Esophagus muscularis mucosa (tissue), 4 donors: Measurements from ENCODE around the gene NMRAL1. TPM values are rescaled to one million over a fixed set of nuclear protein-coding genes. Genes with fewer than 3 reads are reported as not detected.

Experiments used
- DNase-seq: peaks from one replicate; pipeline ENCODE4 v3.0.0-alpha.2; 2017; ENCODE audit errors: extremely low spot score
- H3K27ac ChIP-seq, 4 donors: fragments of 200-600 bp; sonication (generic); replicated peaks in 1 of 4; 1 replicate in 3 of 4; 2 replicates in 1 of 4; pipeline ENCODE4 v1.5.1; 2016 to 2019; ENCODE audit warnings: mild to moderate bottlenecking in 1 of 4
- H3K27me3 ChIP-seq, 4 donors: fragments of 200-600 bp; sonication (generic); one replicate each; pipeline versions ENCODE4 v1.5.1 to v1.6.0; 2016 to 2019
- H3K36me3 ChIP-seq, 4 donors: fragments of 200-600 bp; sonication (generic); one replicate each; pipeline ENCODE4 v1.5.1; 2016 to 2019
- H3K4me1 ChIP-seq, 4 donors: fragments of 200-600 bp; sonication (generic); one replicate each; pipeline ENCODE4 v1.5.1; 2016 to 2019
- H3K4me3 ChIP-seq, 4 donors: fragments of 200-600 bp; sonication (generic); 1 replicate in 2 of 4; 2 replicates in 2 of 4; pipeline ENCODE4 v1.5.1; 2016 to 2019; ENCODE audit warnings: mild to moderate bottlenecking in 4 of 4, moderate library complexity in 1 of 4
- H3K9me3 ChIP-seq, 4 donors: fragments of 200-600 bp; sonication (generic); 1 replicate in 3 of 4; 2 replicates in 1 of 4; pipeline ENCODE4 v1.5.1; 2016 to 2019
- CTCF ChIP-seq, 3 experiments: fragments of 200-600 bp in 2 of 3; fragments of 450-650 bp in 1 of 3; sonication (generic) in 2 of 3; IDR thresholded peaks; one replicate each; pipeline ENCODE4 v1.5.1; 2017 to 2019; ENCODE audit warnings: antibody characterized with exemption in 3 of 3, mild to moderate bottlenecking in 2 of 3, moderate library complexity in 1 of 3
- EP300 ChIP-seq: sonication (generic); formaldehyde crosslinking; IDR thresholded peaks from one replicate; pipeline ENCODE4 v1.6.1; 2017; ENCODE audit warnings: antibody characterized with exemption
- POLR2A ChIP-seq: fragments of 450-650 bp; IDR thresholded peaks from one replicate; pipeline ENCODE4 v1.6.1; 2017; ENCODE audit warnings: antibody characterized with exemption, moderate library complexity, mild to moderate bottlenecking, low read depth
- POLR2AphosphoS5 ChIP-seq, 2 donors: sonication (generic); formaldehyde crosslinking; IDR thresholded peaks; one replicate each; pipeline ENCODE4 v1.6.1; 2017; ENCODE audit warnings: antibody characterized with exemption in 2 of 2
- WGBS: methylation state at CpG from one replicate; pipeline ENCODE4 v1.1.5; 2018; 5-methylcytosine and 5-hydroxymethylcytosine counted together
- intact Hi-C: fragments of 100-400 bp; cut with DNase I; formaldehyde crosslinking; loops from one replicate; pipeline ENCODE4 v1.15.1; 2023
- total RNA-seq, 4 donors: library from RNA; depleted of rRNA; stranded (reverse); fragments of >200 nt; gene quantifications; one replicate each; pipeline versions ENCODE4 v1.1.0 to v1.2.1, GENCODE V29; 2016

NMRAL1 gene
- total RNA-seq, 4 donors from 2014 or later = 29.1 to 50.0 (median 45.3) TPM

- Histone ChIP-seq H3K4me3 (no peak overlapping the region), H3K27me3 (no peaks in the 10 kb centered on the region), H3K4me1 (peaks cover 11 to 21% (median 17%) of the 10 kb centered on the region in 4 donors), H3K36me3 (peaks cover 0 to 18% (median 7%) of the 10 kb centered on the region in 4 donors), H3K27ac (no peak overlapping the region), H3K9me3 (no peaks in the 10 kb centered on the region)
- intact Hi-C loops = no loop called here
- no peak for DNase-seq
- TF ChIP-seq POLR2AphosphoS5 (IDR thresholded peaks at IDR 0.05) (no peak), EP300 (no peak), POLR2A (no peak), CTCF (IDR thresholded peaks at IDR 0.05) (no peak)
- WGBS = 95% methylated on average over 2 of the region's 2 CpGs
Observed at GRCh38 chr16:4495766-4496165, 21.3 kb upstream of the NMRAL1 start.

GRCh38 chr16:4494746-4495490 lies 20.5 kb upstream of the NMRAL1 start:
- intact Hi-C loops = no loop called here
- H3K27me3 ChIP-seq = no peaks in the 10 kb centered on the region
- no peak overlapping the region for H3K4me3 ChIP-seq
- WGBS = 91% methylated on average over 6 of the region's 6 CpGs
- peaks cover 3 to 13% (median 8%) of the 10 kb centered on the region in 4 donors for H3K4me1 ChIP-seq
- no peak for DNase-seq
- peaks cover 0 to 23% (median 11%) of the 10 kb centered on the region in 4 donors for H3K36me3 ChIP-seq
- H3K27ac ChIP-seq = no peak overlapping the region
- no peaks in the 10 kb centered on the region for H3K9me3 ChIP-seq
- TF ChIP-seq POLR2AphosphoS5 (IDR thresholded peaks at IDR 0.05) = no peak
- no peak for TF ChIP-seq CTCF (IDR thresholded peaks at IDR 0.05)
- TF ChIP-seq EP300 = no peak
- TF ChIP-seq POLR2A = no peak

- no peaks in the 10 kb centered on the region for H3K9me3 ChIP-seq
- TF ChIP-seq POLR2A (no peak), EP300 (no peak), POLR2AphosphoS5 (IDR thresholded peaks at IDR 0.05) (no peak), CTCF (IDR thresholded peaks at IDR 0.05) (no peak)
- WGBS = 97% methylated on average over 4 of the region's 4 CpGs
- DNase-seq = no peak
- intact Hi-C loops = no loop called here
- no peaks in the 10 kb centered on the region for H3K27me3 ChIP-seq
- H3K4me1 ChIP-seq = peaks cover 0 to 24% (median 14%) of the 10 kb centered on the region in 4 donors
- no peak overlapping the region for H3K4me3 ChIP-seq
- H3K36me3 ChIP-seq = peaks cover 0 to 42% (median 22%) of the 10 kb centered on the region in 4 donors
- H3K27ac ChIP-seq = no peak overlapping the region
Observed at GRCh38 chr16:4491898-4492297, 17.5 kb upstream of the NMRAL1 start.

GRCh38 chr16:4489030-4489429 lies 14.6 kb upstream of the NMRAL1 start:
- TF ChIP-seq EP300 (no peak), CTCF (IDR thresholded peaks at IDR 0.05) (no peak), POLR2A (no peak), POLR2AphosphoS5 (IDR thresholded peaks at IDR 0.05) (no peak)
- H3K27ac ChIP-seq = peak overlapping the region in 1 of 4 donors; percentile 30
- intact Hi-C loops = no loop called here
- H3K4me3 ChIP-seq = no peak overlapping the region
- DNase-seq = no peak
- 93% methylated on average over 5 of the region's 5 CpGs for WGBS
- H3K36me3 ChIP-seq = peaks cover 0 to 51% (median 34%) of the 10 kb centered on the region in 4 donors
- no peaks in the 10 kb centered on the region for H3K27me3 ChIP-seq
- peaks cover 6 to 38% (median 22%) of the 10 kb centered on the region in 4 donors for H3K4me1 ChIP-seq
- no peaks in the 10 kb centered on the region for H3K9me3 ChIP-seq
